ENCODE data around the gene UNC5C. TPM values are rescaled to one million over a fixed set of nuclear protein-coding genes. Genes with fewer than 3 reads are reported as not detected.

Gene UNC5C
- total and polyA plus RNA-seq, 2 of the 4 experiments (the other 2 are of a cell fraction), result under 0.01 TPM

GRCh38 chr4:95505799-95506198 lies 43.0 kb downstream of the UNC5C start:
- Histone ChIP-seq H3K14ac (replicated peaks; ENCODE audit: low read depth, low read length) (no peak overlapping the region), H4K91ac (ENCODE audit: insufficient read depth, low read depth, low read length) (no peak overlapping the region), H2AK9ac (replicated peaks; ENCODE audit: low read depth, low read length, poor library complexity) (no peak overlapping the region), H2AFZ (replicated peaks; ENCODE audit: low read length, poor library complexity) (no peak overlapping the region), H3K79me1 (ENCODE audit: low read depth in 1 of 2, low read length in 2 of 2) (no peaks in the 10 kb centered on the region), H2BK5ac (ENCODE audit: low read depth, low read length, poor library complexity, severe bottlenecking) (no peak overlapping the region), H4K5ac (ENCODE audit: low read depth, low read length) (no peak overlapping the region), H3K27me3 (ENCODE audit: control insufficient read depth, insufficient read depth, low read length) (no peaks in the 10 kb centered on the region), H3K9ac (ENCODE audit: low read depth, low read length) (no peak overlapping the region), H3K9me1 (ENCODE audit: insufficient read depth, low read length) (no peaks in the 10 kb centered on the region), H2AK5ac (ENCODE audit: low read depth, low read length) (no peak overlapping the region), H2BK120ac (ENCODE audit: low read depth, low read length) (no peak overlapping the region), H3K56ac (ENCODE audit: extremely low read depth, insufficient read depth, low read length) (no peak overlapping the region), H3K18ac (ENCODE audit: low read depth, low read length) (no peak overlapping the region), H4K8ac (ENCODE audit: low read depth in 2 of 2, low read length in 2 of 2) (no peak overlapping the region), H3K4me1 (ENCODE audit: control insufficient read depth, insufficient read depth, low read length) (no peaks in the 10 kb centered on the region; the same call in 1 of the 2 replicates), H3K9me3 (ENCODE audit: control insufficient read depth, insufficient read depth, low read length) (no peaks in the 10 kb centered on the region), H2BK20ac (ENCODE audit: low read depth, low read length) (no peak overlapping the region), H3K4ac (ENCODE audit: low read depth, low read length) (no peak overlapping the region), H3K4me3 (ENCODE audit: insufficient read depth, low read depth, low read length) (no peak overlapping the region), H2BK15ac (ENCODE audit: low read depth, low read length) (no peak overlapping the region), H3K4me2 (ENCODE audit: low read depth, low read length) (no peak overlapping the region), H3K36me3 (ENCODE audit: control insufficient read depth, insufficient read depth, low read length) (no peaks in the 10 kb centered on the region), H3K23ac (ENCODE audit: low read depth, low read length) (no peak overlapping the region), H4K20me1 (ENCODE audit: insufficient read depth, low read length) (no peaks in the 10 kb centered on the region), H3K27ac (ENCODE audit: insufficient read depth, low read length) (no peak overlapping the region)
- no peak for TF ChIP-seq MXI1 (IDR thresholded peaks at IDR 0.05; ENCODE audit: borderline replicate concordance, low read depth, low read length)
- TF ChIP-seq RCOR1 (IDR thresholded peaks at IDR 0.05; ENCODE audit: insufficient replicate concordance, low read length), result no peak
- TF ChIP-seq NFE2L2 (IDR thresholded peaks at IDR 0.05; ENCODE audit: low read depth, low read length), result no peak
- TF ChIP-seq MAFK (IDR thresholded peaks at IDR 0.05; ENCODE audit: low read depth, low read length), result peak; percentile 96
- DNase-seq, result no peak
- CTCF ChIA-PET, result no interaction called here
- intact Hi-C loops (cut with micrococcal nuclease) (no loop called here), dilution Hi-C loops (cut with HindIII; ENCODE audit: low sequenced_read_pairs, unreplicated experiment) (no loop called here), in situ Hi-C loops (cut with MboI; ENCODE audit: low sequenced_read_pairs) (no loop called here)
- ATAC-seq (ENCODE audit: low read depth), result no peak
- BruUV-seq (replicated peaks), result no TSS peak
- POLR2A ChIA-PET (ENCODE audit: unreplicated experiment), result no interaction called here
